ENCODE measurements around the gene ENTPD6.

Gene ENTPD6

GRCh38 chr20:25173886-25174308 is 21.6 kb upstream of the ENTPD6 start:
- no peak overlapping the region for H2AFZ ChIP-seq (ENCODE audit: low read depth, low read length)
- no peak overlapping the region for H3K4me2 ChIP-seq (ENCODE audit: low read length)
- no peak overlapping the region for H3K4me3 ChIP-seq (ENCODE audit: low read length)
- H3K36me3 ChIP-seq (replicated peaks; ENCODE audit: low read depth, low read length), result no peaks in the 10 kb centered on the region
- H3K27me3 ChIP-seq (ENCODE audit: low read depth, low read length), result peaks cover 10% of the 10 kb centered on the region; the same call in 1 of the 2 replicates
- no peak overlapping the region for H3K27ac ChIP-seq (ENCODE audit: low read length)
- H3K9me3 ChIP-seq (ENCODE audit: insufficient read depth, low read length), result no peaks in the 10 kb centered on the region
- TF ChIP-seq CTCF (IDR thresholded peaks at IDR 0.05; ENCODE audit: low read depth, low read length) (no peak), EZH2phosphoT487 (IDR thresholded peaks at IDR 0.05; ENCODE audit: low read depth) (no peak)
- no peaks in the 10 kb centered on the region for H3K4me1 ChIP-seq (ENCODE audit: low read length)
- H3K79me2 ChIP-seq (ENCODE audit: low read length), result no peaks in the 10 kb centered on the region
- H3K9ac ChIP-seq (ENCODE audit: low read length), result no peak overlapping the region
- no peaks in the 10 kb centered on the region for H4K20me1 ChIP-seq (ENCODE audit: insufficient read depth, low read length)

GRCh38 chr20:25176184-25176583 is 19.3 kb upstream of the ENTPD6 start:
- Histone ChIP-seq H3K27me3 (ENCODE audit: low read depth, low read length) (peaks cover 10% of the 10 kb centered on the region; the same call in 1 of the 2 replicates), H3K79me2 (ENCODE audit: low read length) (no peaks in the 10 kb centered on the region), H3K4me2 (ENCODE audit: low read length) (no peak overlapping the region), H3K4me1 (ENCODE audit: low read length) (no peaks in the 10 kb centered on the region), H3K9ac (ENCODE audit: low read length) (no peak overlapping the region), H4K20me1 (ENCODE audit: insufficient read depth, low read length) (no peaks in the 10 kb centered on the region), H3K36me3 (replicated peaks; ENCODE audit: low read depth, low read length) (no peaks in the 10 kb centered on the region), H2AFZ (ENCODE audit: low read depth, low read length) (no peak overlapping the region), H3K27ac (ENCODE audit: low read length) (no peak overlapping the region), H3K4me3 (ENCODE audit: low read length) (no peak overlapping the region), H3K9me3 (ENCODE audit: insufficient read depth, low read length) (no peaks in the 10 kb centered on the region)
- TF ChIP-seq CTCF (IDR thresholded peaks at IDR 0.05; ENCODE audit: low read depth, low read length) (no peak), EZH2phosphoT487 (IDR thresholded peaks at IDR 0.05; ENCODE audit: low read depth) (no peak)

GRCh38 chr20:25177890-25178321 is 17.6 kb upstream of the ENTPD6 start:
- Histone ChIP-seq H3K9ac (ENCODE audit: low read length) (no peak overlapping the region), H4K20me1 (ENCODE audit: insufficient read depth, low read length) (no peaks in the 10 kb centered on the region)
- TF ChIP-seq CTCF (IDR thresholded peaks at IDR 0.05; ENCODE audit: low read depth, low read length) (no peak), EZH2phosphoT487 (IDR thresholded peaks at IDR 0.05; ENCODE audit: low read depth) (no peak)

GRCh38 chr20:25178563-25179438 is 16.7 kb upstream of the ENTPD6 start:
- peaks cover 10% of the 10 kb centered on the region; the same call in 1 of the 2 replicates for H3K27me3 ChIP-seq (ENCODE audit: low read depth, low read length)
- H3K4me2 ChIP-seq (ENCODE audit: low read length), result no peak overlapping the region
- H3K36me3 ChIP-seq (replicated peaks; ENCODE audit: low read depth, low read length), result no peaks in the 10 kb centered on the region
- H3K79me2 ChIP-seq (ENCODE audit: low read length), result no peaks in the 10 kb centered on the region
- no peaks in the 10 kb centered on the region for H3K4me1 ChIP-seq (ENCODE audit: low read length)
- H3K9ac ChIP-seq (ENCODE audit: low read length), result no peak overlapping the region
- no peak overlapping the region; the same call in 1 of the 2 replicates for H2AFZ ChIP-seq (ENCODE audit: low read depth, low read length)
- H3K27ac ChIP-seq (ENCODE audit: low read length), result no peak overlapping the region
- no peak overlapping the region for H3K4me3 ChIP-seq (ENCODE audit: low read length)
- TF ChIP-seq EZH2phosphoT487 (IDR thresholded peaks at IDR 0.05; ENCODE audit: low read depth), result no peak
- peak; percentile 95 for TF ChIP-seq CTCF (IDR thresholded peaks at IDR 0.05; ENCODE audit: low read depth, low read length)
- no peaks in the 10 kb centered on the region for H4K20me1 ChIP-seq (ENCODE audit: insufficient read depth, low read length)
- H3K9me3 ChIP-seq (ENCODE audit: insufficient read depth, low read length), result no peaks in the 10 kb centered on the region

More at GRCh38 chr20:25177890-25178321, 17.6 kb upstream of the ENTPD6 start:
- H3K36me3 ChIP-seq (replicated peaks; ENCODE audit: low read depth, low read length), result no peaks in the 10 kb centered on the region
- H3K9me3 ChIP-seq (ENCODE audit: insufficient read depth, low read length), result no peaks in the 10 kb centered on the region
- no peak overlapping the region for H2AFZ ChIP-seq (ENCODE audit: low read depth, low read length)
- H3K79me2 ChIP-seq (ENCODE audit: low read length), result no peaks in the 10 kb centered on the region
- no peak overlapping the region for H3K4me2 ChIP-seq (ENCODE audit: low read length)
- no peaks in the 10 kb centered on the region for H3K4me1 ChIP-seq (ENCODE audit: low read length)
- H3K27me3 ChIP-seq (ENCODE audit: low read depth, low read length), result peaks cover 10% of the 10 kb centered on the region; the same call in 1 of the 2 replicates
- no peak overlapping the region for H3K27ac ChIP-seq (ENCODE audit: low read length)
- H3K4me3 ChIP-seq (ENCODE audit: low read length), result no peak overlapping the region

Data from OCI-LY3 (cell line).